ENCODE measurements around the gene NCOA3. TPM values are rescaled to one million over a fixed set of nuclear protein-coding genes. Genes with fewer than 3 reads are reported as not detected.

NCOA3 gene
- total RNA-seq, 4 donors from 2014 or later: 45.1 to 77.8 (median 56.3) TPM

- peaks cover 31% of the 10 kb centered on the region for H3K36me3 ChIP-seq
- H3K27me3 ChIP-seq: no peaks in the 10 kb centered on the region
- H3K9me3 ChIP-seq: no peaks in the 10 kb centered on the region
- WGBS: 93% methylated on average over 19 of the region's 23 CpGs
- H3K4me1 ChIP-seq: peaks cover 16% of the 10 kb centered on the region
- DNase-seq (ENCODE audit: low spot score in 2 of 2): no peak
- H3K4me3 ChIP-seq: no peak overlapping the region
- no peak overlapping the region for H3K27ac ChIP-seq
- TF ChIP-seq EP300 (IDR thresholded peaks at IDR 0.05) (no peak), POLR2A (IDR thresholded peaks at IDR 0.05) (no peak), POLR2AphosphoS5 (IDR thresholded peaks at IDR 0.05) (no peak), CTCF (IDR thresholded peaks at IDR 0.05) (no peak)
Observed at GRCh38 chr20:47668313-47669151, 166.8 kb downstream of the NCOA3 start.

DNA sequence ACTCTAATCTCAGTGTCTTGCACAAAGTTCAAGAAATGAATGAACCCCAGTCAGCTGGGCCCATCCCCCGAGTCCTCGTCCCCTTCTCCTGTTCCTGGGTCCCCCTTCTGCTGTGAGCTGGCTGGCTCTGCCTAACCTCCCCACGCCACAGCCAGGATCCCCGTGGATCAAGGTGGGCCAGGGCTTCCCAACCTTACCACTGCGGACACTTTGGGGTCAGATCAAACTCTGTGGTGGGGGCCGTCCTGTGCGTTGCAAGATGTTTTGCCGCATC, 167.4 kb downstream of the NCOA3 start:
- no peak for DNase-seq (ENCODE audit: low spot score in 2 of 2)
- H3K4me1 ChIP-seq: peaks cover 12% of the 10 kb centered on the region
- H3K27ac ChIP-seq: no peak overlapping the region
- H3K9me3 ChIP-seq: no peaks in the 10 kb centered on the region
- H3K4me3 ChIP-seq: no peak overlapping the region
- TF ChIP-seq POLR2A (IDR thresholded peaks at IDR 0.05) (no peak), POLR2AphosphoS5 (IDR thresholded peaks at IDR 0.05) (no peak), EP300 (IDR thresholded peaks at IDR 0.05) (no peak), CTCF (IDR thresholded peaks at IDR 0.05) (no peak)
- 97% methylated on average over 8 of the region's 8 CpGs for WGBS
- H3K27me3 ChIP-seq: no peaks in the 10 kb centered on the region
- H3K36me3 ChIP-seq: peaks cover 35% of the 10 kb centered on the region

DNA sequence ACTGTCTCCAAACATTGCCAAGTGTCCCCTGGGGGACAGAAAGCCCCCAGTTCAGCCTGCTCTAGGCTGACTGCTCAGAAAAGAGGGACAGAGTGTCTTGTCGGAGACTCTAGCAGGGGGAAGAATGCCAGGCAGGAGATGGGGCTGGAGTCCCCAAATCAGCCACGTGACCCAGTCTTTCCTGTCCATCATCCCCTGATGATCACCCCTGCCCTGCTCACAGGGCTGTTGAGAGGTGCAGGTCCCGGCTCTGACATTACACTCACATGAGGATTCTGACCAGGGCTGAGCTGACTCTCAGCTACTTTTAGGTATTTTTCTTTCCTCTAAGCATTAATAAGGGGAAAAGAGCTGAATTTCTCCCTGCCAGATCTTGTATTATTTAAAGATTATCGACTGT, 167.8 kb downstream of the NCOA3 start:
- Histone ChIP-seq H3K27me3 (no peaks in the 10 kb centered on the region), H3K36me3 (peaks cover 39% of the 10 kb centered on the region), H3K27ac (no peak overlapping the region), H3K4me1 (peaks cover 9% of the 10 kb centered on the region), H3K9me3 (no peaks in the 10 kb centered on the region), H3K4me3 (no peak overlapping the region)
- no peak for DNase-seq (ENCODE audit: low spot score in 2 of 2)
- WGBS: 90% methylated on average over 4 of the region's 4 CpGs
- TF ChIP-seq EP300 (IDR thresholded peaks at IDR 0.05): no peak
- TF ChIP-seq POLR2A (IDR thresholded peaks at IDR 0.05): no peak
- TF ChIP-seq CTCF (IDR thresholded peaks at IDR 0.05): no peak
- no peak for TF ChIP-seq POLR2AphosphoS5 (IDR thresholded peaks at IDR 0.05)

- no peaks in the 10 kb centered on the region for H3K9me3 ChIP-seq
- no peak overlapping the region for H3K4me3 ChIP-seq
- H3K27ac ChIP-seq: no peak overlapping the region
- H3K4me1 ChIP-seq: peaks cover 6% of the 10 kb centered on the region
- no peaks in the 10 kb centered on the region for H3K27me3 ChIP-seq
- TF ChIP-seq EP300 (IDR thresholded peaks at IDR 0.05): no peak
- no peak for TF ChIP-seq CTCF (IDR thresholded peaks at IDR 0.05)
- no peak for TF ChIP-seq POLR2A (IDR thresholded peaks at IDR 0.05)
- TF ChIP-seq POLR2AphosphoS5 (IDR thresholded peaks at IDR 0.05): no peak
- DNase-seq (ENCODE audit: low spot score in 2 of 2): no peak
- H3K36me3 ChIP-seq: peaks cover 40% of the 10 kb centered on the region
- 95% methylated on average over 22 of the region's 22 CpGs for WGBS
Observed at GRCh38 chr20:47669927-47670890, 168.5 kb downstream of the NCOA3 start.

DNA sequence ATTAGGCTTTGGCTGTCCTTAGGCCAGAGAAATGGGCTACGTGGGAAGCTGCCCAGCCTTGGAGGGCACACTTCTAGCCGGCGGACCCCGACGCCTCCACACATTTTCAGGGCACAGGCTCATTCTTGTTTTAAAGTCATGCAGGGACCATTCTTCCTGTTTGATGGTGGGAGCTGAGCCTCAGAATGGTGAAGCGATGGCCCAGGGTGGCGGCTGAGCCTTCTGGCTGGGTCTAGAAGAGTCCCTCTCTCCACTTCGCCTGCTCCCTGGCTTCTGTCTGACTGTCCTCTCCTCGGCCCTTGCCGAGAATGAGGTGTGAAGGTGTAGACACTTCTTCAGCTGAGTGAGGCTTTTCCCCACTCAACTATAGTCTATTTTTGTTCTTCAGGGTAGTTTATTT, 169.2 kb downstream of the NCOA3 start:
- WGBS: 92% methylated on average over 10 of the region's 10 CpGs

More for the DNA sequence above, 169.2 kb downstream of the NCOA3 start:
- Histone ChIP-seq H3K36me3 (peaks cover 40% of the 10 kb centered on the region), H3K4me3 (no peak overlapping the region), H3K4me1 (no peaks in the 10 kb centered on the region), H3K27me3 (no peaks in the 10 kb centered on the region), H3K9me3 (no peaks in the 10 kb centered on the region), H3K27ac (no peak overlapping the region)
- no peak for DNase-seq (ENCODE audit: low spot score in 2 of 2)
- TF ChIP-seq POLR2AphosphoS5 (IDR thresholded peaks at IDR 0.05): no peak
- no peak for TF ChIP-seq EP300 (IDR thresholded peaks at IDR 0.05)
- TF ChIP-seq POLR2A (IDR thresholded peaks at IDR 0.05): no peak
- no peak for TF ChIP-seq CTCF (IDR thresholded peaks at IDR 0.05)
